GM12801 (cell line): ENCODE measurements around the gene KCNH5.

Experiments used
- TF ChIP-seq, protein P1 (sequence below): IDR thresholded peaks from one replicate; pipeline ENCODE4 v1.5.1; 2011; ENCODE audit warnings: control low read depth; ENCODE audit not compliant: insufficient read length; ENCODE audit errors: extremely low read depth

KCNH5 gene

GRCh38 chr14:62776300-62776699 lies 269.0 kb downstream of the KCNH5 start:
- TF ChIP-seq, protein P1, sequence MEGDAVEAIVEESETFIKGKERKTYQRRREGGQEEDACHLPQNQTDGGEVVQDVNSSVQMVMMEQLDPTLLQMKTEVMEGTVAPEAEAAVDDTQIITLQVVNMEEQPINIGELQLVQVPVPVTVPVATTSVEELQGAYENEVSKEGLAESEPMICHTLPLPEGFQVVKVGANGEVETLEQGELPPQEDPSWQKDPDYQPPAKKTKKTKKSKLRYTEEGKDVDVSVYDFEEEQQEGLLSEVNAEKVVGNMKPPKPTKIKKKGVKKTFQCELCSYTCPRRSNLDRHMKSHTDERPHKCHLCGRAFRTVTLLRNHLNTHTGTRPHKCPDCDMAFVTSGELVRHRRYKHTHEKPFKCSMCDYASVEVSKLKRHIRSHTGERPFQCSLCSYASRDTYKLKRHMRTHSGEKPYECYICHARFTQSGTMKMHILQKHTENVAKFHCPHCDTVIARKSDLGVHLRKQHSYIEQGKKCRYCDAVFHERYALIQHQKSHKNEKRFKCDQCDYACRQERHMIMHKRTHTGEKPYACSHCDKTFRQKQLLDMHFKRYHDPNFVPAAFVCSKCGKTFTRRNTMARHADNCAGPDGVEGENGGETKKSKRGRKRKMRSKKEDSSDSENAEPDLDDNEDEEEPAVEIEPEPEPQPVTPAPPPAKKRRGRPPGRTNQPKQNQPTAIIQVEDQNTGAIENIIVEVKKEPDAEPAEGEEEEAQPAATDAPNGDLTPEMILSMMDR, result no peak

DNA sequence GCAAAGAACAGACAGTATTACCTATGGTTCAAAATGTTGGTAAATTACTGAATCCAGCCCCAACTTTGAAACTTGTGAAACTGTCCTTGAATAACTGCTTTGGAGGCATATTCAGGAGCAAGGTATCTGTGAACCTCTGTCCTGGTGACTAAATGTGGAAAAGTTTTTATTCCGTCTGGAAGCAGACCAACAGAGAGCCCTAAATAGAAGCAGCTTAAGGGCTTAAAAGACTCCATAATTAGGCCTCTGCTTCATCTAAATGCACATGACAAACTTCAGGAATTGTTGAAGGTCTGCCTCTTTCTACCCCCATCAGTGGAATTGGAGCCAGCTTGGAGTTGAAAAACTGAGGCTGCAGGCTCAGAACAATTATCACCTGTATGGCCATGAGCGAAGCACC lies 276.5 kb downstream of the KCNH5 start:
- TF ChIP-seq, protein P1, result no peak

DNA sequence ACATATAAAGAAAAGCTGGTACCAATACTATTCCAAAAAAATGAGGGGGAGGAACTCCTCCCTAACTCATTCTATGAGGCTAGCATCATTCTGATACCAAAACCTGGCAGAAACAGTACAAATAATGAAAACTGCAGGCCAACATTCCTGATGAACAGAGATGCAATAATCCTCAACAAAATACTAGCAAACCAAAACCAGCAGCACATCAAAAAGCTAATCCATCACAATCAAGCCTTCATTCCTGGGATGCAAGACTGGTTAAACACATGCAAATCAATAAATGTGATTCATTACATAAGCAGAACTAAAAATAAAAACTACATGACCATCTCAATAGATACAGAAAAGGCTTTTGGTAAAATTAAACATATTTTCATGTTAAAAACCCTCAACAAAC lies 281.3 kb downstream of the KCNH5 start:
- TF ChIP-seq, protein P1, result no peak

GRCh38 chr14:62759796-62760195 lies 285.5 kb downstream of the KCNH5 start:
- TF ChIP-seq, protein P1, result no peak

DNA sequence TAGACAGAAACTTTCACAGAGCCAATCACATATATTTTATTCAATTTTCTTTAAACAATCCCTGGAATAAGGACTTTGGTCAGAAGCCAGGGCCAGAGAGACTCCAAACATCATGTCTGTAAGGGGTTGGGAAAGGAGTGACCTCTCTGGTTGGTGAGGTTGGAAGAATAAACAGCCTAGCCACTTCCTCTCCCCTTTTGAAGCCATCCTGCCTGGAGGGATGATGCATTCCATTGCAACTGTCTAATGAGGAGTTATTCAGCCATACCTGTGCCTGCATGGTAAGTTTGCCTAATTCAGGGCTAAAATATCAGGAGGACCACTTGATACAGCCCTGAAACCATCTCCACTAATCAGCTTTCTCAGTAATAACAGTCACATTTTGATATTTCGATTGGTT lies 299.8 kb downstream of the KCNH5 start:
- TF ChIP-seq, protein P1, result no peak

DNA sequence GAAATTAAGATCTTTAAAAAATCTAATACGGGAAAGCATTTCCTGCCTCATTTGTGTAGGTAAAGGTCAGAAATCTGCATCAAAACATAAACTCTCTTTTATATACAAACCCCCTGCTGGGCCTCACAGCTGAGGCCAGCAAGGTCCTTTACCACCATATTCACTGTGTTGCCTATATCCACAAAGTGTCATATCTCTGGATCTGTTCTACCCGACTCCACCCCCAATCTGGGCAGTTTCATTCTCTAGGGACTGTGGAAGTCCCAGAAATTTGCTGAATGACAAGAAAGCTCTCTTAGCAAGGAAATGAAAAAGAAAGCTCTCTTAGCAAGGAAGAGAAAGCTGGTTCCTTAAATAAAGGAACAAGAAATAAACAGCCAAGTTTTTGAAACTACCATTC lies 301.7 kb downstream of the KCNH5 start:
- TF ChIP-seq, protein P1, result no peak

DNA sequence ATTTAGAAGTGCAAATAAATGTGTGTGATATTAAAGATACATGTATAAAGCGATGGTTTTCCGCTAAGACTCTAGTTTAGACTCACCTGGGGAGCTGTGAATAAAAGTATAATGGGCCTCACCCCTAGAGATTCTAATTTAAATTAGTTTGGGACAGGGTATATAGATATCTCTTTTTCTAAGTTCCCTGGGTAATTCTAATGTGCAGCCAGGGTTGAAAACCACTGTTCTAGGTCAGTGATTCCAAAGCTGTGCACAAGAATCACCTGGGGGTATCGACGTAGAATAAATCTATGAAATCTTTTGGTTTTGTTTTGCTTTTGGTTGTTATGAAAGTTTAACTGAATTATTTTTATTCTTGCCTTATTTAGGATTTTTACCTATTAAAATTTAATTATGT lies 302.1 kb downstream of the KCNH5 start:
- TF ChIP-seq, protein P1, result no peak

DNA sequence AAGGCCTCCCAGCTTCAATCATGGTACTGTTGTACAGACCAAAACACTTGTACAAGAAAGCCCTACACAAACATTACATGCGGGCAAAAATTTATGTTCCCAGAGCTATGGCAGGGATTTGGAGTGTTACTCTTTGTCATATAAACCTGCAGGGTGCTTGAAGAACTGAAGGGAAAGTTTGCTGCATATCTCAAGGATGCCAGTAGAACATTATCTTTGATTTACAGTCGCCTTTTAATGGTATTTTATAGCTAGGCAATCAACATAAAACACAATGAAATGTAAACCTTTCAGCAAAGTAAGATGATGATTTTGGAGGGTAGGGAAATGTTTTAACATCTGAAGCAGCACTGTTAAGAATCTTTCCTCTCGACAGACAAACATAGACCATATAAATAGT lies 305.6 kb downstream of the KCNH5 start:
- TF ChIP-seq, protein P1, result no peak
